HL-60 (cell line): ENCODE results near the gene ARHGEF11.

Experiments used
- POLR2AphosphoS5 ChIP-seq: IDR thresholded peaks from 2 replicates; pipeline ENCODE4 v1.6.1; 2012; ENCODE audit warnings: low read depth
- TF ChIP-seq, protein P1 (sequence below): IDR thresholded peaks from one replicate; pipeline ENCODE4 v1.5.1; 2011; ENCODE audit warnings: low read length, control low read depth, inconsistent platforms; ENCODE audit not compliant: insufficient read depth

DNA sequence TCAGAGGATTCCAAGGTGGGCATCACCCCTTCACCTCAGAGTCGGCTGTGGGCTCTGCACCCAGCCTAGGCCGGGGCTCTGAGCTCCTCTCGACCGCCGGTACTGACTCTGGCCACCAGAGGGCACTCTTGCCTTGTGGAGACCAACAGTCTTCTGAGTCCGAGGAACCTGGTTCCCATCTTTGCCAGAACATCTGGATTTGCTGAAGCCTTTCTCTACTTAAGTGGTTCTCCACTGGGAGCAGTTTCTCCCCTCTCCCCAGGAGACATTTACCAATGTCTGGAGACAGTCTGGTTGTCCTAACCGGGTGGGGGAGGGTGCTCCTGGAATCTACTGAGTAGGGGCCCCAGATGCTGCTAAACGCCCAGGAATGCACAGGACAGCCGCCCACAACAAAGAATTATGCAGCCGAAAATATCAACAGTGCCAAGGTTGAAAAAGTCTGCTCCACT, 44.7 kb upstream of the ARHGEF11 start:
- TF ChIP-seq, protein P1, sequence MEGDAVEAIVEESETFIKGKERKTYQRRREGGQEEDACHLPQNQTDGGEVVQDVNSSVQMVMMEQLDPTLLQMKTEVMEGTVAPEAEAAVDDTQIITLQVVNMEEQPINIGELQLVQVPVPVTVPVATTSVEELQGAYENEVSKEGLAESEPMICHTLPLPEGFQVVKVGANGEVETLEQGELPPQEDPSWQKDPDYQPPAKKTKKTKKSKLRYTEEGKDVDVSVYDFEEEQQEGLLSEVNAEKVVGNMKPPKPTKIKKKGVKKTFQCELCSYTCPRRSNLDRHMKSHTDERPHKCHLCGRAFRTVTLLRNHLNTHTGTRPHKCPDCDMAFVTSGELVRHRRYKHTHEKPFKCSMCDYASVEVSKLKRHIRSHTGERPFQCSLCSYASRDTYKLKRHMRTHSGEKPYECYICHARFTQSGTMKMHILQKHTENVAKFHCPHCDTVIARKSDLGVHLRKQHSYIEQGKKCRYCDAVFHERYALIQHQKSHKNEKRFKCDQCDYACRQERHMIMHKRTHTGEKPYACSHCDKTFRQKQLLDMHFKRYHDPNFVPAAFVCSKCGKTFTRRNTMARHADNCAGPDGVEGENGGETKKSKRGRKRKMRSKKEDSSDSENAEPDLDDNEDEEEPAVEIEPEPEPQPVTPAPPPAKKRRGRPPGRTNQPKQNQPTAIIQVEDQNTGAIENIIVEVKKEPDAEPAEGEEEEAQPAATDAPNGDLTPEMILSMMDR, result peak; percentile 89
- no peak for TF ChIP-seq POLR2AphosphoS5
